Left ventricle myocardium inferior (tissue), 1 donor: Measurements from ENCODE around the gene GPC6. TPM values are rescaled to one million over a fixed set of nuclear protein-coding genes. Genes with fewer than 3 reads are reported as not detected.

ENCODE experiments used
- DNase-seq: peaks from one replicate; pipeline ENCODE4 v3.0.0-alpha.2; 2020
- H3K27ac ChIP-seq: fragments of 200-600 bp; replicated peaks from 2 replicates; pipeline ENCODE4 v1.8.0; 2021
- H3K27me3 ChIP-seq: fragments of 200-600 bp; 2 replicates; pipeline ENCODE4 v1.8.0; 2021; ENCODE audit warnings: low read depth
- H3K36me3 ChIP-seq: fragments of 200-600 bp; 2 replicates; pipeline ENCODE4 v1.8.0; 2021
- H3K4me1 ChIP-seq: fragments of 200-600 bp; 2 replicates; pipeline ENCODE4 v1.8.0; 2021
- H3K4me3 ChIP-seq: fragments of 200-600 bp; 2 replicates; pipeline ENCODE4 v1.8.0; 2021; ENCODE audit warnings: mild to moderate bottlenecking, moderate library complexity
- H3K9me3 ChIP-seq: fragments of 200-600 bp; replicated peaks from 2 replicates; pipeline ENCODE4 v1.8.0; 2021
- intact Hi-C: fragments of 100-400 bp; cut with micrococcal nuclease; formaldehyde crosslinking; loops from one replicate; pipeline ENCODE4 v1.11.0; 2022
- total RNA-seq: library from RNA; stranded (reverse); fragmentation: NEBNext Ultra II Directional; extraction: Animal tissue kit (Norgen Biotek cat#: 25700); gene quantifications from one replicate; pipeline ENCODE4 v1.2.1, GENCODE V29; 2021
- TF ChIP-seq, protein P1 (sequence below): fragments of 200-600 bp; IDR thresholded peaks from 2 replicates; pipeline ENCODE4 v1.8.0; 2021; ENCODE audit warnings: antibody characterized with exemption, mild to moderate bottlenecking, borderline replicate concordance
- donor health status: DM: no; HTN: yes; CAD: no; lungs with severe emphysema.

Gene GPC6
- total RNA-seq, 1 donor from 2014 or later: 1.8 TPM

DNA sequence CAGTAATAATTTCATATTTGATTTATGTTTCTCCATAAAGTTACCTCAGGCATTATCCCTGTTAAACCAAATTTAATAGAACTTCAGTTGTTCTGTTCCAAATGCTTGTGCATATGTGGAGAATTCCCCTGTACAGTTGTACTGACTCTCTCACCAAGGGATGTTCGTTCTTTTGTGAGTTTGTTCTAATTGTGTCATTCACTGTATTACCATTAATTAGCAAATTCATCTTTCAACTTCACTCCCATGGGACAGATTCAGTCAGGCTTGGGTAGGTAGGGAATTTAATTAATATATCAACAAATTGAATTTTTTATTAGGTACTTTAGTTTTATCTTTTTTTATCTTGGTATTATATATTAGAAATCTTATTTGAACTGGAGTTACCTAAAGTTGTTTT is 987.5 kb downstream of the GPC6 start:
- no peak overlapping the region for H3K4me3 ChIP-seq
- no peaks in the 10 kb centered on the region for H3K36me3 ChIP-seq
- no peaks in the 10 kb centered on the region for H3K9me3 ChIP-seq
- TF ChIP-seq, protein P1, sequence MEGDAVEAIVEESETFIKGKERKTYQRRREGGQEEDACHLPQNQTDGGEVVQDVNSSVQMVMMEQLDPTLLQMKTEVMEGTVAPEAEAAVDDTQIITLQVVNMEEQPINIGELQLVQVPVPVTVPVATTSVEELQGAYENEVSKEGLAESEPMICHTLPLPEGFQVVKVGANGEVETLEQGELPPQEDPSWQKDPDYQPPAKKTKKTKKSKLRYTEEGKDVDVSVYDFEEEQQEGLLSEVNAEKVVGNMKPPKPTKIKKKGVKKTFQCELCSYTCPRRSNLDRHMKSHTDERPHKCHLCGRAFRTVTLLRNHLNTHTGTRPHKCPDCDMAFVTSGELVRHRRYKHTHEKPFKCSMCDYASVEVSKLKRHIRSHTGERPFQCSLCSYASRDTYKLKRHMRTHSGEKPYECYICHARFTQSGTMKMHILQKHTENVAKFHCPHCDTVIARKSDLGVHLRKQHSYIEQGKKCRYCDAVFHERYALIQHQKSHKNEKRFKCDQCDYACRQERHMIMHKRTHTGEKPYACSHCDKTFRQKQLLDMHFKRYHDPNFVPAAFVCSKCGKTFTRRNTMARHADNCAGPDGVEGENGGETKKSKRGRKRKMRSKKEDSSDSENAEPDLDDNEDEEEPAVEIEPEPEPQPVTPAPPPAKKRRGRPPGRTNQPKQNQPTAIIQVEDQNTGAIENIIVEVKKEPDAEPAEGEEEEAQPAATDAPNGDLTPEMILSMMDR: no peak
- intact Hi-C loops: no loop called here
- H3K27me3 ChIP-seq: no peaks in the 10 kb centered on the region
- H3K27ac ChIP-seq: no peak overlapping the region
- no peaks in the 10 kb centered on the region for H3K4me1 ChIP-seq
- no peak for DNase-seq

DNA sequence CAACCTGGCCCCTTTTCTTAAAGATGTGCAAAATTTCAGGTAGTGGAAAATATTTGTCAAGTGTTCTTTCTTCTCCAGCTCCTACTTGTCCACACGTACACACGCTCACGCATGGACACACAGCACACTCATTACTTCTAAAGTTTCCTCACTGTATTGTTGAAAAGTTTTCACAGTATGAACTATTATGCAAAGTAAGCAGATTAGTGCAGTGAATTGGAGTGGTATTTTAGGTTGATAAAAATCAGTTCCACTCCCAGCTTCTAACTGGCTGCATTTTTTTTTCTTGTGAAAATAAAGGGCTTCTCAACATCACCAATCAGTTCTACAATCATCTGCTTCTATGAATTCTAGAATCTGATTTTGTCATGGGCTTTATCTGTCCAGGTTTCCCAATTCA is 988.4 kb downstream of the GPC6 start:
- H3K27me3 ChIP-seq: no peaks in the 10 kb centered on the region
- TF ChIP-seq, protein P1: no peak
- H3K4me3 ChIP-seq: no peak overlapping the region
- H3K27ac ChIP-seq: no peak overlapping the region
- no peaks in the 10 kb centered on the region for H3K4me1 ChIP-seq
- H3K9me3 ChIP-seq: no peaks in the 10 kb centered on the region
- no peaks in the 10 kb centered on the region for H3K36me3 ChIP-seq
- intact Hi-C loops: no loop called here
- DNase-seq: no peak

- no peak for DNase-seq
- H3K36me3 ChIP-seq: no peaks in the 10 kb centered on the region
- no peaks in the 10 kb centered on the region for H3K9me3 ChIP-seq
- TF ChIP-seq, protein P1: no peak
- intact Hi-C loops: no loop called here
- no peak overlapping the region for H3K4me3 ChIP-seq
- no peaks in the 10 kb centered on the region for H3K27me3 ChIP-seq
- no peaks in the 10 kb centered on the region for H3K4me1 ChIP-seq
- no peak overlapping the region for H3K27ac ChIP-seq
Observed at GRCh38 chr13:94216476-94216875, 989.9 kb downstream of the GPC6 start.

GRCh38 chr13:94217370-94217769 is 990.8 kb downstream of the GPC6 start:
- Histone ChIP-seq H3K36me3 (no peaks in the 10 kb centered on the region), H3K4me3 (no peak overlapping the region), H3K27ac (no peak overlapping the region), H3K9me3 (no peaks in the 10 kb centered on the region), H3K27me3 (no peaks in the 10 kb centered on the region), H3K4me1 (no peaks in the 10 kb centered on the region)
- no peak for DNase-seq
- TF ChIP-seq, protein P1: no peak
- intact Hi-C loops: no loop called here

DNA sequence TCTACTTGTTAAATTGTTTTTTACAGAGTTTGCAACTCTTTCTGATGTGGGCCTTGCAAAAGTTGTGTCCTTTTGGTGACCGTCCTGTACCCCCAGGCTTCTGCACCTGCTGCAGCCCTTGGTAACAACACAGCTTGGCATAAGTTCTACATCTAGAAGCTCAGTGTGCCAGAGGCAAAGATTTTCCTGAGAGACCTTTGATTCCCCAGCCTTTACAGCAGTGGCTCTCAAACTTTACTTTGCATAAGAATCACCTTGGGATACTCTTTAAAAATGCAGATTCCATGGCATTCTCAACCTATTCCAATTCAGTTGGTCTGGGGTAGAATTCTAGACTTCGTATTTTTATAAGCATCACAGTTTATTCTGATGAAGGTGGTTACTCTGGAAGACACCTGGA is 991.9 kb downstream of the GPC6 start:
- no peak overlapping the region for H3K4me3 ChIP-seq
- TF ChIP-seq, protein P1: no peak
- H3K27ac ChIP-seq: no peak overlapping the region
- no peaks in the 10 kb centered on the region for H3K9me3 ChIP-seq
- H3K4me1 ChIP-seq: no peaks in the 10 kb centered on the region
- intact Hi-C loops: no loop called here
- no peaks in the 10 kb centered on the region for H3K36me3 ChIP-seq
- no peaks in the 10 kb centered on the region for H3K27me3 ChIP-seq
- no peak for DNase-seq

- H3K9me3 ChIP-seq: no peaks in the 10 kb centered on the region
- no peaks in the 10 kb centered on the region for H3K4me1 ChIP-seq
- no peak overlapping the region for H3K4me3 ChIP-seq
- intact Hi-C loops: no loop called here
- H3K27ac ChIP-seq: no peak overlapping the region
- TF ChIP-seq, protein P1: no peak
- no peaks in the 10 kb centered on the region for H3K36me3 ChIP-seq
- no peaks in the 10 kb centered on the region for H3K27me3 ChIP-seq
- no peak for DNase-seq
Observed at GRCh38 chr13:94218951-94219350, 992.3 kb downstream of the GPC6 start.
